Measurements from ENCODE around the gene SAMD10.
"Not testable (repeated sequence)": the region's sequence is repeated elsewhere in the genome, so short reads cannot be mapped to it uniquely, and the experiment has no call there.

Gene SAMD10

GRCh38 chr20:63931735-63932134 lies 47.7 kb downstream of the SAMD10 start:
- no peak overlapping the region for H3K4me3 ChIP-seq (ENCODE audit: low read depth, low read length)
- DNase-seq (ENCODE audit: low read depth), result no peak
- no peak for TF ChIP-seq CTCF (IDR thresholded peaks at IDR 0.05; ENCODE audit: control insufficient read depth, extremely low read depth, insufficient read depth)

GRCh38 chr20:63930971-63931553 lies 48.4 kb downstream of the SAMD10 start:
- H3K4me3 ChIP-seq (ENCODE audit: low read depth, low read length), result no peak overlapping the region
- DNase-seq (ENCODE audit: low read depth), result no peak
- no peak for TF ChIP-seq CTCF (IDR thresholded peaks at IDR 0.05; ENCODE audit: control insufficient read depth, extremely low read depth, insufficient read depth)

GRCh38 chr20:63929473-63929883 lies 50.0 kb downstream of the SAMD10 start:
- not testable (repeated sequence) for H3K4me3 ChIP-seq (ENCODE audit: low read depth, low read length); DNase-seq (ENCODE audit: low read depth)

- no peak overlapping the region for H3K4me3 ChIP-seq (ENCODE audit: low read depth, low read length)
- no peak for DNase-seq (ENCODE audit: low read depth)
- no peak for TF ChIP-seq CTCF (IDR thresholded peaks at IDR 0.05; ENCODE audit: control insufficient read depth, extremely low read depth, insufficient read depth)
Measured at GRCh38 chr20:63929071-63929470, 50.4 kb downstream of the SAMD10 start.

- no peak overlapping the region for H3K4me3 ChIP-seq (ENCODE audit: low read depth, low read length)
- no peak for DNase-seq (ENCODE audit: low read depth)
- no peak for TF ChIP-seq CTCF (IDR thresholded peaks at IDR 0.05; ENCODE audit: control insufficient read depth, extremely low read depth, insufficient read depth)
Measured at GRCh38 chr20:63926298-63926697, 53.1 kb downstream of the SAMD10 start.

GRCh38 chr20:63924241-63924640 lies 55.2 kb downstream of the SAMD10 start:
- H3K4me3 ChIP-seq (ENCODE audit: low read depth, low read length), result no peak overlapping the region
- DNase-seq (ENCODE audit: low read depth), result no peak
- no peak for TF ChIP-seq CTCF (IDR thresholded peaks at IDR 0.05; ENCODE audit: control insufficient read depth, extremely low read depth, insufficient read depth)

Data from LNCaP clone FGC (cell line).